Gastrocnemius medialis (tissue), 4 donors: ENCODE data around the gene DLX4.

Source experiments
- CTCF ChIP-seq, 5 experiments: fragments of 450-650 bp in 3 of 5; fragments of 200-600 bp in 2 of 5; sonication (generic) in 2 of 5; IDR thresholded peaks in 4 of 5; conservative IDR thresholded peaks in 1 of 5; 1 replicate in 4 of 5; 2 replicates in 1 of 5; pipeline ENCODE4 v1.5.1; 2016 to 2019; ENCODE audit warnings: antibody characterized with exemption in 5 of 5, mild to moderate bottlenecking in 3 of 5, moderate library complexity in 3 of 5
- POLR2A ChIP-seq, 2 donors: fragments of 450-650 bp; IDR thresholded peaks; one replicate each; pipeline ENCODE4 v1.6.1; 2017; ENCODE audit warnings: antibody characterized with exemption in 2 of 2, mild to moderate bottlenecking in 2 of 2, moderate library complexity in 2 of 2

GRCh38 chr17:49987681-49988441 lies 18.9 kb downstream of the DLX4 start:
- TF ChIP-seq CTCF (IDR thresholded peaks at IDR 0.05 in 4 of 5, conservative IDR thresholded peaks at IDR 0.05 in 1 of 5) (no peak), POLR2A (IDR thresholded peaks at IDR 0.05) (no peak)
